HuH-7 (cell line): ENCODE results near the gene ZNF684.
"Not testable (repeated sequence)": the region's sequence is repeated elsewhere in the genome, so short reads cannot be mapped to it uniquely, and the experiment has no call there.

Experiments used
- DNase-seq: peaks from one replicate; pipeline ENCODE4 v3.0.0; 2011; ENCODE audit warnings: low spot score

Gene ZNF684

DNA sequence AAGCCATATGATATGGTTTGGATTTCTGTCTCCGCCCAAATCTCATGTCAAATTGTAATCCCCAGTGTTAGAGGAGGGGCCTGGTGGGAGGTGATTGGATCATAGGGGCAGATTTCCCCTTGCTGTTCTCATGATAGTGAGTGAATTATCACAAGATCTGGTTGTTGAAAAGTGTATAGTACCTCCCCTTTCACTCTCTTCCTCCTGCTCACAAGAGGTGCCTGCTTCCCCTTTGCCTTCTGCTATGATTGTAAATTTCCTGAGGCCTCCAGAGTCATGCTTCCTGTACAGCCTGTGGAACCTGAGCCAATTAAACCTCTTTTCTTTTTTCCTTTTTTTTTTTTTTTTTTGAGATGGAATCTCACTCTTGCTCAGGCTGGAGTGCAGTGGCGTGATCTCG is 43.4 kb downstream of the ZNF684 start:
- not testable (repeated sequence) for DNase-seq

DNA sequence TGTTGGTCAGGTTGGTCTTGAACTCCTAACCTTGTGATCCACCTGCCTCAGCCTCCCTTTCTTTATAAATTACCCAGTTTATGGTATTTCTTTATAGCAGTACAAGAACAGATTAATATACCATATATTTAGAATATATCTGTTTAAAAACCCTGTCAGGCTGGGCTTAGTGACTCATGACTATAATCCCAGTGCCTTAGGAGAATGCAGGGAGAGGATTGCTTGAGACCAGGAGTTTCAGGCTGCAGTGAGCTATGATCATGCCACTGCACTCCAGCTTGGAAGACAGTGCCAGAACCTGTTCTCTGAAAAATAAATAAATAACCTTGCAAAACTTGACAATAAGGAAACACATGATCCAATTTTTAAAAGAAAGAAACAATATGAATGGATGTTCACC is 43.9 kb downstream of the ZNF684 start:
- no peak for DNase-seq

DNA sequence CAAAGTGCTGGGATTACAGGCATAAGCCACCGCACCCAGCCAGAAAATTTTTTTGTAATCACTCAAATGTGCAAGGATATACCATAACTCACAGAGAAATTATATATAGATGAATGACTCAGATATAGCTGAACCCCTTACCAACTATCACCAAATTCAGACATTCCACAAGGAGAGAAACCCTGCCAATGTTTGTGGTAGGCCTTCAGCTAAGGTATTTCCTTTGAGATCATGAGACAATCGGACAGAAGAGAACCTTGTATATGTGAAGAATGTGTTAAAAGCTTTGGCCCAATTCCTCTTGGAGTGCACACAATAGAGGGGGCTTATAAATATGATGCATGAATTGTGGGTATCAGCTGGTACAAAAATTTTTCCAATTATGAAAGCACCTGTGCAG is 50.7 kb downstream of the ZNF684 start:
- DNase-seq: no peak

DNA sequence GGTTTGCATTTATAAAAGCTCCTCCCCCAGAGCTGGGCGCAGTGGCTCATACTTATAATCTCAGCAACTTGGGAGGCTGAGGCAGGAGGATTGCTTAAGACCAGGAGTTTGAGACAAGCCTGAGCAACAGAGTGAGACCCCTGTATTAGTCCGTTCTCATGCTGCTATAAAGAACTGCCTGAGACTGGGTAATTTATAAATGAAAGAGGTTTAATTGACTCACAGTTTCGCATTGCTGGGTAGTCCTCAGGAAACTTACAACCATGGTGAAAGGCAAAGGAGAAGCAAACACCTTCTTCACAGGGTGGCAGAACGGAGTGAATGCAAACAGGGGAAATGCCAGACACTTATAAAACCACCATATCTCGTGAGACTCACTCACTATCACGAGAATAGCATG is 52.5 kb downstream of the ZNF684 start:
- DNase-seq: no peak

DNA sequence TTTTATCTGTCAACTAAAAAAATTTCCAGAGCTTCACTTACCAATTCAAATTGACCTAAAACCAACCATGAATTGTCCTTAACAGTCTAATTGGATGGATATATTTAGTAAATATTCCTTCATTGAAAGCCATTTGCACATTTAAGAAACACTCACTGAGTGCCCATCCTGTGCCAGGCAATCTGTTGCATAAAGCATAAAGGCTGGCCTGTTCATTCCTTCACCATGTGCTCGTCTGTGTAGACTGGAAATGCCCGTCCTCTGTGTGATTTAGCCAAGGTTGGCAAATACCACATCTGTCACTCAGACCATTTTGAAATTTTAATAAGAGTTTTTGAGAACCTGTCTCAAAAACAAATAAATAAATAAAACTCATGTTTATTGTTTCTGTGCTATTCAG is 57.1 kb downstream of the ZNF684 start:
- DNase-seq: no peak

DNA sequence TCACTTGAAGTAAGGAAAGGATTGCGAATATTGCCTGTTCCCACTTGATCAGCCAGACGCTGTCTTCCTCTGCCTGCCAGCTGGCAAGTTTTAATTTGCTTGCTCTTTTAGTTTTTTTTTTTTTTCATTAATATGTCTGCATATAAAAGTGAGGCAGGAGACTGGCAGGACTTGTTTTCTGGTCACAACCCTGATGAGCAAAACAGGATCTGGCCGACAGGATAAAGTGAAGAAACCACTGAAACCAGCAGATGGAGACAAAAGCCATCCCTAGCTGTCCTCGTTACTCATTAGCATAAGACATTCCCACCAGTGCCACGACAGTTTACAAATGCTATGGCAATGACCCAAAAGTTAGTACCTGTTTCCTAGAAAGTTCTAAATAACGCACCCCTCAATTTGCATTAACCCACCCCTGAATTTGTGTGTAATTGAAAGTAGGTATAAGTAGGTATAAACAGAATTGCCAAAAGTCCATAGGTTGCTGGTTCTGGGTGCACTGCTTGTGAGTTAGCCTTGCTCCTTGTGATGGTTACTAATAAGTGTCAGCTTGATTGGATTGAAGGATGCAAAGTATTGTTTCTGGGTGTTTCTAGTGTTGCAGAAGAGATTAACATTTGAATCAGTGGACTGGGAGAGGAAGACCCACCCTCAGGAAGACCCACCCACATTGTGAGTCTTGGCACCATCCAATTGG is 60.8 kb downstream of the ZNF684 start:
- peak; percentile 42 for DNase-seq

DNA sequence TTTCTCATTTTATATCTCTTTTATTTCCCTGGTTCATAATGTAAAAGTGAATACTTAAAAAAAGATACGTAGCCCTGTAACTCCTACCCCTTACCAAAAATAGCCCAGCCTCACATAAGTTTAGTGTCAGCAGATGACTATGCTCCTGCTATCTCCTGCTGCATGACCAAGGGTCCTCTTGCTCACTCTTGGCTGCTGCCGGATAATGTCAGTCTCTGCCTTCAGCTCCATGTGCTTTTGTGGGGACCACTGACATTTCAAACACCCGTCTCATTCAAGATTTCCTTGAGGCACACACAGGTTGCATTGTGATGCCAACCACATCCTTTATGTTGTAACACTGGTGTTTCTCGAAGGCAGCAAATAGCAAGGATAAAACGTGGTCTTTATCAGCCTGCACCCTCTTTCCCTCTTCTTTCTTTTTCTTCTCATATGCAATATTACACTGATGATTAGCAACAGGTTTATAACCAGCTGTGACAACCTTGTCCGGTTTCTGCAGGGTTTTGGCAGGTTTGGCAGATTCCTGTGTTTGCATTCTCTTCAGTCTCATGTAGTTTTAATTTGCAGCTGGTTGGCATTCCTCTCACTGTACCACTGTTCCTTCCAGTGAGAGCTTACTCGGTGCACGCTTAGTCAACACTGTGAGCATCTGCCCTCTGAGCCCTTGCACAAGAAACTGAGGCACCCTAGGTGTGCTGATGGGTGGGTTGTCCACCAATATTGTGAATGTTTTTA is 62.2 kb downstream of the ZNF684 start:
- DNase-seq: no peak

DNA sequence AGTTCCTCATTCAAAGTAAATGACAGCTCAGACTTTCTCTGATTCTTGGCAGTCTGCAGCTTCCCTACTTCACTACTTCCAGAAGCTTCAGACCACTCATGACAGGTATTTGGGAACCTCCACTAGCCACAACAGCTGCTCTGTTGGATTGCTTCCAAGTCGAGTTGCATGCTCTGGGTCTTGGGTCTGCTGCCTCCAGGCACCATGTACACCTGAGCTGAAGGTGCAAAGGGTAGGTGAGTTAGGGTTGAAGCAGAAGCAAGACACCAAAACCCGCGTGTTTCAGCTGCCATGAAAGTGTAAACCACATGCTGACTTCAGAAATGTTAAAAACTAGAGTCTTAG is 62.7 kb downstream of the ZNF684 start:
- no peak for DNase-seq

DNA sequence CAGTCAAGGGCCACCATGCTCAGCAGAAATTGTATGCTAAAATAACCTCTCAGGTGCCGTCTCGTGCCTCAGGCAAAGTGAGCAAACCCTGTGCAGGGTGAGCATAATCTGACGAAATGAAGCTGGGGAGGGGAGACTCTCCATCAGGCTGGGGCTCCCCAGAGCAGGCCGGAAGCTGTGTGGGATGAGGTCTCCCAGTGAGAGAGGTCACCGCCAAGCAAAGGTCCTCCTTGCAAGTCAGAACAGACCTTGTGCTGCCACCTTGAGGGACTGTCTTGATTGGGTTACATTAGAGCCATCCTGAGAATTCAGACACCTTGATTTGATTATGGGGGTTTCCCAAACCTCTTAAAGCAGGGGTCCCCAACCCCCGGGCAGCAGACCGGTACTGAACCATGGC is 64.2 kb downstream of the ZNF684 start:
- DNase-seq: no peak
